Heart right ventricle (tissue), 16 donors: ENCODE measurements around the gene WIF1. TPM values are rescaled to one million over a fixed set of nuclear protein-coding genes. Genes with fewer than 3 reads are reported as not detected.

Source experiments
- ATAC-seq, 8 donors: fragments of 200-7000 bp; cut with Tn5 transposase; one replicate each; pipeline ENCODE4 v1.9.1; 2020; ENCODE audit warnings: mild to moderate bottlenecking in 8 of 8, moderate library complexity in 8 of 8, moderate number of reproducible peaks in 1 of 8
- DNase-seq, 2 donors: peaks; one replicate each; pipeline ENCODE4 v3.0.0-alpha.2; 2020
- H3K27ac ChIP-seq, 10 donors: fragments of 200-600 bp; sonication (generic) in 2 of 10; one replicate each; pipeline versions ENCODE4 v1.5.0 to v1.8.0; 2020 to 2022; ENCODE audit warnings: mild to moderate bottlenecking in 3 of 10
- H3K27me3 ChIP-seq, 7 donors: fragments of 200-600 bp; one replicate each; pipeline ENCODE4 v1.8.0; 2021 to 2022; ENCODE audit warnings: mild to moderate bottlenecking in 2 of 7
- H3K36me3 ChIP-seq, 9 donors: fragments of 200-600 bp; sonication (generic) in 1 of 9; one replicate each; pipeline versions ENCODE4 v1.5.0 to v1.8.0; 2020 to 2022; ENCODE audit warnings: mild to moderate bottlenecking in 2 of 9
- H3K4me1 ChIP-seq, 9 donors: fragments of 200-600 bp; sonication (generic) in 1 of 9; one replicate each; pipeline versions ENCODE4 v1.5.0 to v1.8.0; 2020 to 2022; ENCODE audit warnings: mild to moderate bottlenecking in 4 of 9
- H3K4me3 ChIP-seq, 10 donors: fragments of 200-600 bp; sonication (generic) in 2 of 10; one replicate each; pipeline versions ENCODE4 v1.5.0 to v1.8.0; 2020 to 2022; ENCODE audit warnings: mild to moderate bottlenecking in 7 of 10, moderate library complexity in 2 of 10
- H3K9me3 ChIP-seq, 11 donors: fragments of 200-600 bp in 10 of 11; sonication (generic) in 2 of 11; one replicate each; pipeline versions ENCODE4 v1.5.0 to v1.8.0; 2013 to 2022; ENCODE audit warnings: mild to moderate bottlenecking in 2 of 11, control low read depth in 1 of 11, moderate library complexity in 1 of 11
- CTCF ChIP-seq, 9 donors: fragments of 200-600 bp; sonication (generic) in 2 of 9; IDR thresholded peaks; one replicate each; pipeline versions ENCODE4 v1.5.0 to v1.8.0; 2021 to 2022; ENCODE audit warnings: antibody characterized with exemption in 9 of 9, mild to moderate bottlenecking in 5 of 9, moderate library complexity in 1 of 9
- WGBS, 2 donors: extraction: QIAGEN DNeasy Blood & Tissue Kit; methylation state at CpG; one replicate each; pipeline ENCODE4 v1.1.7; 2013; ENCODE audit warnings: inconsistent platforms in 1 of 2; 5-methylcytosine and 5-hydroxymethylcytosine counted together
- intact Hi-C, 10 donors: fragments of 100-400 bp; cut with DNase I; formaldehyde crosslinking; loops; one replicate each; pipeline versions ENCODE4 v1.11.1 to v1.14.2; 2022
- polyA plus RNA-seq, 2 donors: library from polyadenylated mRNA; stranded (reverse); fragments of 200-250 nt; gene quantifications; one replicate each; pipeline ENCODE4 v1.2.3, GENCODE V29; 2013
- total RNA-seq, 10 donors: library from RNA; stranded (reverse); fragmentation: NEBNext Ultra II Directional in 3 of 10; extraction: Animal tissue kit (Norgen Biotek cat#: 25700) in 3 of 10; gene quantifications; one replicate each; pipeline versions ENCODE4 v1.2.1 to v1.2.4, GENCODE V29; 2021 to 2023
- donor health status: Arrhythmogenic right ventricular cardiomyopathy.
- donor health status: ischemic (EF 13 %, LVEDD 7.1; RV severe dilation, severe dysfunction).
- donor health status: healthy with polysubstance abuse.
- donor health status: DM: no; HTN: yes; CAD: no.
- donor health status: DM: no; HTN: no; CAD: no.
- donor health status: ischemic (EF 25% LVEDD 6.9; RV normal size, moderate dysfunction).
- donor health status: ischemic (EF 25% LVEDD 5.7; RV mildly dilated, moderate dysfunction).
- donor health status: healthy.
- donor health status: DM: yes; HTN: yes; CAD: no.
- donor health status: Ischemic cardiomyopathy.
- donor health status: ischemic (EF 35%, LVEDD 5.7; RV mildly dilated, moderate dysfunction).
- donor health status: nonischemic (EF 11% LVEDD 7.7; RV severe dilation, severe dysfunction).
- donor health status: DM: yes; HTN: yes; CAD: no.
- donor health status: PGD.
- donor health status: ischemic (EF 29% LVEDD 5.4; RV normal size, mild dysfunction).
- donor health status: nonischemic (EF 23%, LVEDD 6.1; RV moderate dilation, normal function).

The WIF1 gene
- total and polyA plus RNA-seq, 12 donors = 0.04 to 0.22 TPM; not detected in 10

DNA sequence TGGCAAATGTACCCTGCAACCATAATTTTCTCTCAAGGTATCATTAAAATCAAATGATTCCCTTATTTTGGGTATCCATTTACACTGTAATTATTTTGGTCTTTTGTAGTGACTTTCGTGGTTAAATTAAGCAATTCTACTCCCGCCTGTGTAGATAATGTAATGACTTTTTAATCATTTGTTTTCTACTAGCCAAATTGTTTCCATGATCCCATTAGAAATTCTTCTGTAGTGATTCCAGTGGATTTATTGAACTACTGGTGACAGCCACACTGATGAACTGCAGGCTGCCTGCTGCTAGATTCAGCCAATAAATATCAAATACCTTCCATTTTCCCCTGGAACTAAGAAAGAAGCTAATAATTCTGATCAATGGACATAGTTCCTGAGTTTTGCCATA is 96.0 kb downstream of the WIF1 start:
- TF ChIP-seq CTCF (IDR thresholded peaks at IDR 0.05) = no peak
- peaks cover 0 to 15% (median 0%) of the 10 kb centered on the region in 11 donors for H3K9me3 ChIP-seq
- H3K4me3 ChIP-seq = no peak overlapping the region
- 41 to 56% methylated on average over 2 of the region's 2 CpGs for WGBS, 2 donors
- DNase-seq (no peak), ATAC-seq (no peak)
- no peaks in the 10 kb centered on the region for H3K4me1 ChIP-seq
- H3K27ac ChIP-seq = no peak overlapping the region
- H3K36me3 ChIP-seq = no peaks in the 10 kb centered on the region
- peaks cover 0 to 25% (median 6%) of the 10 kb centered on the region in 7 donors for H3K27me3 ChIP-seq
- intact Hi-C loops = no loop called here

- ATAC-seq (no peak), DNase-seq (no peak)
- Histone ChIP-seq H3K4me1 (no peaks in the 10 kb centered on the region), H3K27me3 (peaks cover 0 to 25% (median 6%) of the 10 kb centered on the region in 7 donors), H3K9me3 (peaks cover 0 to 15% (median 0%) of the 10 kb centered on the region in 11 donors), H3K4me3 (no peak overlapping the region), H3K27ac (no peak overlapping the region), H3K36me3 (no peaks in the 10 kb centered on the region)
- no peak for TF ChIP-seq CTCF (IDR thresholded peaks at IDR 0.05)
- WGBS, 2 donors = 46 to 51% methylated on average over 2 of the region's 2 CpGs
- intact Hi-C loops = no loop called here
Measured at GRCh38 chr12:65023485-65023884, 97.6 kb downstream of the WIF1 start.

DNA sequence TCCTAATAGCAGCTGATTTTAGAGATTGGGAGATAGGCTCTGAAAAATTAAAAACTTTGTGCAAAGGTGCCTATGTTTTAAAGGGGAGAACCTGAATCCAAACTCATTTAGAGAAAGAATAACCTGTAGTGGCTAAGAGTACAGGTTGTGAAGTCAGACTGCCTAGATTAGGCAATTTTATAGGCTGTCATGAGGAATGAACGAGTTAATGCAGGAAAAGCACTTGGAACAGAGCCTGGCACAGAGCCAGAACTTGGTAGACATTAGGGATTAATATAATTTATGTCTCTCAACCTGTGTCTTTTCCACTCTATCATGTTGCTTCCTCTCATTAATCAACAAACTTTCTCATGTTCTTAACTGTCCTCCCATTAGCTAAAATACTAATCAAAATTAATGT is 98.1 kb downstream of the WIF1 start:
- Histone ChIP-seq H3K9me3 (peaks cover 0 to 12% (median 0%) of the 10 kb centered on the region in 11 donors), H3K4me1 (no peaks in the 10 kb centered on the region), H3K4me3 (no peak overlapping the region), H3K27ac (no peak overlapping the region), H3K36me3 (no peaks in the 10 kb centered on the region), H3K27me3 (peaks cover 0 to 25% (median 6%) of the 10 kb centered on the region in 7 donors)
- 23% methylated on average over 1 of the region's 1 CpG for WGBS, 2 donors
- ATAC-seq (no peak), DNase-seq (no peak)
- intact Hi-C loops = no loop called here
- no peak for TF ChIP-seq CTCF (IDR thresholded peaks at IDR 0.05)

GRCh38 chr12:65022421-65022820 is 98.7 kb downstream of the WIF1 start:
- DNase-seq = no peak

More at GRCh38 chr12:65022421-65022820, 98.7 kb downstream of the WIF1 start:
- TF ChIP-seq CTCF (IDR thresholded peaks at IDR 0.05) = no peak
- no peak for ATAC-seq
- peaks cover 0 to 7% (median 0%) of the 10 kb centered on the region in 11 donors for H3K9me3 ChIP-seq
- no peaks in the 10 kb centered on the region for H3K4me1 ChIP-seq
- 80 to 84% methylated on average over 3 of the region's 3 CpGs for WGBS, 2 donors
- intact Hi-C loops = no loop called here
- H3K4me3 ChIP-seq = no peak overlapping the region
- no peaks in the 10 kb centered on the region for H3K36me3 ChIP-seq
- peaks cover 0 to 25% (median 6%) of the 10 kb centered on the region in 7 donors for H3K27me3 ChIP-seq
- no peak overlapping the region for H3K27ac ChIP-seq
